HepG2 (cell line): ENCODE results near the gene COX10.

Experiments used
- FOXM1 ChIP-seq: sonication (generic); formaldehyde crosslinking; IDR thresholded peaks from 2 replicates; pipeline ENCODE4 v1.5.0; 2020; ENCODE audit warnings: missing genetic modification reagents
- JUN ChIP-seq: sonication (generic); formaldehyde crosslinking; IDR thresholded peaks from 2 replicates; pipeline ENCODE4 v1.4.0; 2020; ENCODE audit warnings: mild to moderate bottlenecking, missing genetic modification reagents
- MAZ ChIP-seq, 2 experiments: sonication (generic) in 1 of 2; formaldehyde crosslinking in 1 of 2; IDR thresholded peaks; 2 replicates each; pipeline versions ENCODE4 v1.5.0 to v1.6.1; 2012 to 2020; ENCODE audit warnings: low read depth in 2 of 2, mild to moderate bottlenecking in 2 of 2, borderline replicate concordance in 1 of 2, improper control_type of control experiment in 1 of 2, low read length in 1 of 2, missing genetic modification reagents in 1 of 2, moderate library complexity in 1 of 2
- TBP ChIP-seq: sonication (generic); formaldehyde crosslinking; IDR thresholded peaks from 2 replicates; pipeline ENCODE4 v1.5.0; 2020; ENCODE audit warnings: missing genetic modification reagents
- ZBTB20 ChIP-seq: sonication (generic); formaldehyde crosslinking; IDR thresholded peaks from 2 replicates; pipeline ENCODE4 v1.8.1; 2023; ENCODE audit warnings: missing genetic modification reagents, low read depth, mild to moderate bottlenecking, borderline replicate concordance
- TF ChIP-seq, protein P1 (sequence below): sonication (generic); formaldehyde crosslinking; IDR thresholded peaks from 2 replicates; pipeline ENCODE4 v1.4.0; 2020; ENCODE audit warnings: mild to moderate bottlenecking, missing genetic modification reagents
- TF ChIP-seq, protein P2 (sequence below): sonication (generic); formaldehyde crosslinking; IDR thresholded peaks from 2 replicates; pipeline ENCODE4 v1.5.0; 2020; ENCODE audit warnings: mild to moderate bottlenecking, missing genetic modification reagents, moderate library complexity

DNA sequence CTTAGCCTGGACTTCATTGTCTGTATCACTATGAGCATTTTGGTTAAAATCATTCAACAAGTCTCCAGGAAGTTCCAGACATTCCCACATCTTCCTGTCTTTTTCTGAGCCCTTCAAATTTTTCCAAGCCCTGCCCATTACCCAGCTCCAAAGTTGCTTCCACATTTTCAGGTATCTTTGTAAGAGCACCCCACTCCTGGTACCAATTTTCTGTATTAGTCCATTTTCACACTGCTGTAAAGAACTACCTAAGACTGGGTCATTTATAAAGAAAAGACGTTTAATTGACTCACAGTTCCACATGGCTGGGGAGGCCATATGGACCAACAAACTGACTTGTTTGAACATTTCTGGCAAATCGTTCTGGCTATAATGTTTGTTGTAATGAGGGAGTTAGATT is 100.0 kb downstream of the COX10 start:
- TF ChIP-seq FOXM1 (CRISPR knock-in tag) (no peak), TBP (CRISPR knock-in tag) (no peak), JUN (CRISPR knock-in tag) (no peak), MAZ (IDR thresholded peaks at IDR 0.05; ENCODE audit: borderline replicate concordance, low read depth, low read length) (no peak), MAZ (CRISPR knock-in tag; IDR thresholded peaks at IDR 0.05; ENCODE audit: low read depth) (no peak), ZBTB20 (CRISPR knock-in tag) (no peak)
- TF ChIP-seq, protein P1, sequence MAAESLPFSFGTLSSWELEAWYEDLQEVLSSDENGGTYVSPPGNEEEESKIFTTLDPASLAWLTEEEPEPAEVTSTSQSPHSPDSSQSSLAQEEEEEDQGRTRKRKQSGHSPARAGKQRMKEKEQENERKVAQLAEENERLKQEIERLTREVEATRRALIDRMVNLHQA (CRISPR knock-in tag) = no peak
- TF ChIP-seq, protein P2, sequence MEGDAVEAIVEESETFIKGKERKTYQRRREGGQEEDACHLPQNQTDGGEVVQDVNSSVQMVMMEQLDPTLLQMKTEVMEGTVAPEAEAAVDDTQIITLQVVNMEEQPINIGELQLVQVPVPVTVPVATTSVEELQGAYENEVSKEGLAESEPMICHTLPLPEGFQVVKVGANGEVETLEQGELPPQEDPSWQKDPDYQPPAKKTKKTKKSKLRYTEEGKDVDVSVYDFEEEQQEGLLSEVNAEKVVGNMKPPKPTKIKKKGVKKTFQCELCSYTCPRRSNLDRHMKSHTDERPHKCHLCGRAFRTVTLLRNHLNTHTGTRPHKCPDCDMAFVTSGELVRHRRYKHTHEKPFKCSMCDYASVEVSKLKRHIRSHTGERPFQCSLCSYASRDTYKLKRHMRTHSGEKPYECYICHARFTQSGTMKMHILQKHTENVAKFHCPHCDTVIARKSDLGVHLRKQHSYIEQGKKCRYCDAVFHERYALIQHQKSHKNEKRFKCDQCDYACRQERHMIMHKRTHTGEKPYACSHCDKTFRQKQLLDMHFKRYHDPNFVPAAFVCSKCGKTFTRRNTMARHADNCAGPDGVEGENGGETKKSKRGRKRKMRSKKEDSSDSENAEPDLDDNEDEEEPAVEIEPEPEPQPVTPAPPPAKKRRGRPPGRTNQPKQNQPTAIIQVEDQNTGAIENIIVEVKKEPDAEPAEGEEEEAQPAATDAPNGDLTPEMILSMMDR (CRISPR knock-in tag) = no peak
